Measurements from ENCODE around the gene GPATCH11.

- TF ChIP-seq CTCF (IDR thresholded peaks at IDR 0.05) (no peak), POLR2AphosphoS5 (IDR thresholded peaks at IDR 0.05) (no peak), POLR2A (IDR thresholded peaks at IDR 0.05) (no peak)
These were observed 31.6 kb upstream of the GPATCH11 start for GRCh38 chr2:37052600-37053332.
